ENCODE data around the gene ZFYVE27.

DNA sequence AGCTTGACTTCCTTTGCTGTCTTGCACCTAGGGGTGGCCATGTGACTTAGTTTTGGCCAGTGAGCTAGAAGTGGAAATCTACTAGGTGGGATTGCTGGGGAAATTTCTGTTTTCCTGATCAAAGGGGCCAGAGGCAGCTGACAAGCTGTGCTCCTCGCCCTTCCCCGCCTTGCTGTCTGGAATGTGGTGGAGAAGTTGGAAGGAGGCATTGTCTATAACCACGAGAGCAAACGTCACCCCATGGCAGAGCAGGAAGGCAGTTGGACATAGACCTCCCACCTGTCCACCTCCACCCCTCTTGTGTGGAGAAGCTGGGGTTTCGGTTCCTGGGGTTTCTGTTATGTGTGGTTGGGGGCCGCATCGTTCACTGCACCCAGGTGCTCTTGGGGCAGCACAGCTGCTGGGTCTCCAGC is 27.6 kb downstream of the ZFYVE27 start:
- TF ChIP-seq, protein P1, sequence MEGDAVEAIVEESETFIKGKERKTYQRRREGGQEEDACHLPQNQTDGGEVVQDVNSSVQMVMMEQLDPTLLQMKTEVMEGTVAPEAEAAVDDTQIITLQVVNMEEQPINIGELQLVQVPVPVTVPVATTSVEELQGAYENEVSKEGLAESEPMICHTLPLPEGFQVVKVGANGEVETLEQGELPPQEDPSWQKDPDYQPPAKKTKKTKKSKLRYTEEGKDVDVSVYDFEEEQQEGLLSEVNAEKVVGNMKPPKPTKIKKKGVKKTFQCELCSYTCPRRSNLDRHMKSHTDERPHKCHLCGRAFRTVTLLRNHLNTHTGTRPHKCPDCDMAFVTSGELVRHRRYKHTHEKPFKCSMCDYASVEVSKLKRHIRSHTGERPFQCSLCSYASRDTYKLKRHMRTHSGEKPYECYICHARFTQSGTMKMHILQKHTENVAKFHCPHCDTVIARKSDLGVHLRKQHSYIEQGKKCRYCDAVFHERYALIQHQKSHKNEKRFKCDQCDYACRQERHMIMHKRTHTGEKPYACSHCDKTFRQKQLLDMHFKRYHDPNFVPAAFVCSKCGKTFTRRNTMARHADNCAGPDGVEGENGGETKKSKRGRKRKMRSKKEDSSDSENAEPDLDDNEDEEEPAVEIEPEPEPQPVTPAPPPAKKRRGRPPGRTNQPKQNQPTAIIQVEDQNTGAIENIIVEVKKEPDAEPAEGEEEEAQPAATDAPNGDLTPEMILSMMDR (conservative IDR thresholded peaks at IDR 0.05; ENCODE audit: low read length), result no peak
- TF ChIP-seq EZH2phosphoT487 (IDR thresholded peaks at IDR 0.05; ENCODE audit: borderline replicate concordance, low read depth, low read length), result no peak

Data from OCI-LY7 (cell line).